ENCODE measurements around the gene PTCRA. TPM values are rescaled to one million over a fixed set of nuclear protein-coding genes. Genes with fewer than 3 reads are reported as not detected.

The PTCRA gene
- total and polyA plus RNA-seq, 2 donors (not counting 3 experiments of a cell fraction or from before 2014, with no cell fraction given), result not detected

DNA sequence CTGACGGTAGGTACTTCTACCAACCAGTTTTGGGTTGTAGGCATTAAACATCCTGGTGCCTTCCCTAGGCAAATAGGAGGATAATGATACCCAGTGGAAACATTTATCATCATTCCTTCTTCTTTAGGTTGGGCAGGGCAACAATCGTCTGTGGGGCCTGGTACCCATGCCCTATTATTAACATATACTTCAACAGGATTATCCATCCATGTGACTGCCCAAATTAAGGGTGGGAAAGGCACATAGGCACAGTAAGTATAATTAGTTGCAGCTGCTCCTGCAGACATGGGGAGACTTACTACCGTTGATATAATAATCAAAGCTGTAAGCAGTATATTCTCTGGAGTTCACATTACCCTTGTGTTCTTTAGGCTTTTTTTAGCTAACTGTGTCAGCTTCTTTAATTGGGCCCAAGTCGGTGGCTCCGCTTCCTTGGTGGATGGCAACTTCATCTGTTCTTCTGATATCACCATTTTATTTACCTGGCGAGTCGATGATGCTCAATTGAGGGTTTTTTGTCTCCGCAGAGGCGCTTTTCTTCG, 19.6 kb upstream of the PTCRA start:
- TF ChIP-seq JUN (IDR thresholded peaks at IDR 0.05; ENCODE audit: borderline replicate concordance, insufficient read depth, insufficient read length, low read depth) (no peak), CTCF (IDR thresholded peaks at IDR 0.05; ENCODE audit: extremely low read depth in 1 of 2, insufficient read depth in 1 of 2, low read depth in 1 of 2, low read length in 2 of 2) (no peak), MYC (IDR thresholded peaks at IDR 0.05; ENCODE audit: low read depth, low read length) (no peak), GATA2 (IDR thresholded peaks at IDR 0.05; ENCODE audit: insufficient read depth, insufficient read length, low read depth, low read length) (no peak), EZH2 (IDR thresholded peaks at IDR 0.05; ENCODE audit: borderline replicate concordance, low read depth, low read length, severe bottlenecking) (no peak), POLR2A (IDR thresholded peaks at IDR 0.05; ENCODE audit: low read depth, low read length) (no peak)
- TF ChIP-seq, protein P1, sequence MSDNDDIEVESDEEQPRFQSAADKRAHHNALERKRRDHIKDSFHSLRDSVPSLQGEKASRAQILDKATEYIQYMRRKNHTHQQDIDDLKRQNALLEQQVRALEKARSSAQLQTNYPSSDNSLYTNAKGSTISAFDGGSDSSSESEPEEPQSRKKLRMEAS (IDR thresholded peaks at IDR 0.05; ENCODE audit: insufficient read depth, insufficient read length), result no peak
- Histone ChIP-seq H3K9me3 (replicated peaks; ENCODE audit: control insufficient read depth, insufficient read depth, low read length) (no peaks in the 10 kb centered on the region), H3K27ac (ENCODE audit: insufficient read depth, low read depth, low read length) (no peak overlapping the region), H4K20me1 (replicated peaks; ENCODE audit: control insufficient read depth, extremely low read depth, insufficient read depth, low read length) (no peaks in the 10 kb centered on the region), H3K27me3 (ENCODE audit: control insufficient read depth in 2 of 2, insufficient read depth in 2 of 2, low read length in 2 of 2) (no peaks in the 10 kb centered on the region), H3K79me2 (ENCODE audit: control insufficient read depth, insufficient read depth, low read length) (no peaks in the 10 kb centered on the region), H3K9ac (replicated peaks; ENCODE audit: extremely low read depth, insufficient read depth, low read length) (no peak overlapping the region), H3K4me1 (ENCODE audit: control insufficient read depth, extremely low read depth, insufficient read depth, low read length) (peaks cover 7% of the 10 kb centered on the region), H3K4me3 (replicated peaks in 1 of 3; ENCODE audit: insufficient read depth in 1 of 3, low read depth in 1 of 3, low read length in 3 of 3) (no peak overlapping the region), H3K9me1 (replicated peaks; ENCODE audit: control insufficient read depth, extremely low read depth, insufficient read depth, low read length) (no peaks in the 10 kb centered on the region), H2AFZ (ENCODE audit: low read depth, low read length) (no peak overlapping the region), H3K4me2 (ENCODE audit: insufficient read depth, low read length) (no peak overlapping the region), H3K36me3 (ENCODE audit: control insufficient read depth in 2 of 2, extremely low read depth in 1 of 2, insufficient read depth in 2 of 2, low read length in 2 of 2) (no peaks in the 10 kb centered on the region)
- FAIRE-seq, result no peak
- intact Hi-C loops (cut with micrococcal nuclease), result loop anchor here (5.0 kb wide), 1 partner anchor 169 kb away; no protein-coding TSS in a partner anchor
- no peak for DNase-seq (ENCODE audit: low read depth, low spot score)
- POLR2A ChIA-PET, result no interaction called here
- CTCF ChIA-PET, result interaction anchor here (1.1 kb wide), 1 partner anchor 235 kb away, joined by 3 read pairs; no protein-coding TSS in a partner anchor
- no TSS peak for BruUV-seq (replicated peaks)
- dilution Hi-C loops (cut with MboI; ENCODE audit: extremely low pct_ligation_motif_present, low sequenced_read_pairs), result no loop called here

Measured in endothelial cell of umbilical vein (primary cell).